CD4-positive, CD25-positive, alpha-beta regulatory T cell (primary cell): ENCODE data around the gene ASIC2. TPM values are rescaled to one million over a fixed set of nuclear protein-coding genes. Genes with fewer than 3 reads are reported as not detected.

Experiments
- ATAC-seq, 2 donors: fragments of 150-1000 bp; cut with Tn5 transposase; one replicate each; pipeline ENCODE4 v1.10.0; 2021; ENCODE audit warnings: low read depth in 2 of 2, moderate number of reproducible peaks in 2 of 2, moderate library complexity in 1 of 2
- DNase-seq, 3 donors: peaks; one replicate each; pipeline versions ENCODE4 v3.0.0 to v3.0.0-alpha.2; 2012 to 2022; ENCODE audit warnings: mixed read lengths in 1 of 3
- H3K27ac ChIP-seq: one replicate; pipeline ENCODE4 v1.7.0; 2013; ENCODE audit warnings: mild to moderate bottlenecking, low read length; ENCODE audit not compliant: insufficient read depth, poor library complexity, severe bottlenecking
- H3K27me3 ChIP-seq: one replicate; pipeline ENCODE4 v1.7.0; 2013; ENCODE audit warnings: low read length; ENCODE audit not compliant: control insufficient read depth, insufficient read depth
- H3K36me3 ChIP-seq: one replicate; pipeline ENCODE4 v1.7.0; 2013; ENCODE audit warnings: mild to moderate bottlenecking, low read length, moderate library complexity; ENCODE audit not compliant: control insufficient read depth, insufficient read depth
- H3K4me1 ChIP-seq: 2 replicates; pipeline ENCODE4 v1.7.0; 2013; ENCODE audit warnings: mild to moderate bottlenecking, low read length; ENCODE audit not compliant: insufficient read depth, control insufficient read depth, poor library complexity, severe bottlenecking
- H3K4me3 ChIP-seq: one replicate; pipeline ENCODE4 v1.7.0; 2013; ENCODE audit warnings: low read depth, mild to moderate bottlenecking, low read length, moderate library complexity
- H3K9me3 ChIP-seq, 2 experiments: 1 replicate in 1 of 2; 2 replicates in 1 of 2; pipeline ENCODE4 v1.7.0; 2013; ENCODE audit warnings: low read length in 2 of 2, mild to moderate bottlenecking in 1 of 2, moderate library complexity in 1 of 2; ENCODE audit not compliant: control insufficient read depth in 2 of 2
- H3K27ac Mint-ChIP-seq, 3 donors: one replicate each; pipeline ENCODE4 v1.8.0; 2020 to 2022; ENCODE audit warnings: mild to moderate bottlenecking in 3 of 3, mixed read lengths in 3 of 3, moderate library complexity in 2 of 3
- H3K27me3 Mint-ChIP-seq: one replicate; pipeline ENCODE4 v1.8.0; 2022; ENCODE audit warnings: mild to moderate bottlenecking, mixed read lengths
- H3K36me3 Mint-ChIP-seq: one replicate; pipeline ENCODE4 v1.8.0; 2020; ENCODE audit warnings: mixed read lengths
- H3K4me1 Mint-ChIP-seq, 4 donors: one replicate each; pipeline ENCODE4 v1.8.0; 2020 to 2022; ENCODE audit warnings: mixed read lengths in 4 of 4, mild to moderate bottlenecking in 1 of 4
- H3K4me3 Mint-ChIP-seq, 4 donors: one replicate each; pipeline ENCODE4 v1.8.0; 2020 to 2022; ENCODE audit warnings: mild to moderate bottlenecking in 4 of 4, mixed read lengths in 4 of 4, moderate library complexity in 3 of 4
- H3K9me3 Mint-ChIP-seq, 7 donors: one replicate each; pipeline ENCODE4 v1.8.0; 2020 to 2022; ENCODE audit warnings: mixed read lengths in 7 of 7, mild to moderate bottlenecking in 3 of 7, moderate library complexity in 2 of 7
- polyA plus RNA-seq, 4 donors: library from polyadenylated mRNA; unstranded; fragments of 300-500 nt; fragmentation: Illumina TruSeq; gene quantifications; one replicate each; pipeline ENCODE4 v1.2.3, GENCODE V29; 2021
- total RNA-seq: library from RNA; stranded (reverse); gene quantifications from one replicate; pipeline ENCODE4 v1.2.3, GENCODE V29; 2022

The ASIC2 gene
- total and polyA plus RNA-seq, 5 donors from 2014 or later = not detected

DNA sequence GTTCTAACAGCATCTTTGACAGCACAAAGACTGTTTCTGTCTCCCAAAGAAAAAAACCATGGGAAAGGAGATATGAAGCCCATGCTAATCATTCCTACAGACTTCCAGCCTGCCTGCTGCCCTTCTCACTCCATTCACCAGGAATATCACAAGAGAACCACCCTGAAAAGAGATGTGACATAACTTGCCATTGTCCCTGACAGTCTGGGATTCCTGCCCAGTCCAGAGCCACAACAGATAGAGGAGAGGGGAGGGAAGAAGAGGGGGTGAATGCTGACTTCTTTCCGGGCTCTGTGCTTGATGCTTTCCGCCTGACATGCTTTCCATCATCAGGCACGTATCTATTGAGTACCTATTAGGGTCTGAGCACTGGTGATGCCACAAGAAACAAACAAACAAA is 31.6 kb upstream of the ASIC2 start:
- DNase-seq (no peak), ATAC-seq (no peak)
- Histone ChIP-seq H3K27me3 (no peaks in the 10 kb centered on the region), H3K36me3 (no peaks in the 10 kb centered on the region), H3K4me1 (no peaks in the 10 kb centered on the region), H3K4me3 (no peak overlapping the region), H3K27ac (no peak overlapping the region), H3K9me3 (no peaks in the 10 kb centered on the region)
- no peak overlapping the region for H3K27ac Mint-ChIP-seq
- peaks cover 5% of the 10 kb centered on the region for H3K27me3 Mint-ChIP-seq
- H3K4me3 Mint-ChIP-seq = no peak overlapping the region
- no peaks in the 10 kb centered on the region for H3K4me1 Mint-ChIP-seq
- H3K9me3 Mint-ChIP-seq = peaks cover 0 to 8% (median 0%) of the 10 kb centered on the region in 7 donors
- H3K36me3 Mint-ChIP-seq = no peaks in the 10 kb centered on the region

DNA sequence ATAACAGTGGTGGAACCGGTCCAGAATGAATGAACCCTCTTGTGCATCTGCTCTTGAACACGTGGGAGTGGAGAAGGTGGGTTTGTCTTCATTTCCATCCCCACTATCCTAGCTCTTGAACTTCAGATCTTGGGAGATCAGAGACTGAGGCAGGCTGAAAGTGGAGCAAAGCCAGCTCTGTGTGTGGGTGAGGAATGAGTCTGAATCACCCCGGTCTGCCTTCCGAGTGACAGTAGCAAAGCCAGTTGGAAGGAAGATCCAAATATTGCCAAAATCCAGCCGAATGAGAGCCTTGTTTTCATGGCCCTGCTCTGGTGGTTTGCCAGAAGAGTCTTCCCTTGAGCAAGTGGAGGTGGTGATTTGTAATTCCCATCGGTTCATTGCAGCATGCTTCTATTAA is 29.0 kb upstream of the ASIC2 start:
- Mint-ChIP-seq H3K9me3 (peaks cover 0 to 2% (median 0%) of the 10 kb centered on the region in 7 donors), H3K4me1 (no peaks in the 10 kb centered on the region), H3K4me3 (no peak overlapping the region), H3K36me3 (no peaks in the 10 kb centered on the region), H3K27ac (no peak overlapping the region), H3K27me3 (peaks cover 5% of the 10 kb centered on the region)
- Histone ChIP-seq H3K9me3 (no peaks in the 10 kb centered on the region), H3K36me3 (no peaks in the 10 kb centered on the region), H3K27me3 (no peaks in the 10 kb centered on the region), H3K27ac (no peak overlapping the region), H3K4me1 (no peaks in the 10 kb centered on the region), H3K4me3 (no peak overlapping the region)
- DNase-seq = no peak
- no peak for ATAC-seq

DNA sequence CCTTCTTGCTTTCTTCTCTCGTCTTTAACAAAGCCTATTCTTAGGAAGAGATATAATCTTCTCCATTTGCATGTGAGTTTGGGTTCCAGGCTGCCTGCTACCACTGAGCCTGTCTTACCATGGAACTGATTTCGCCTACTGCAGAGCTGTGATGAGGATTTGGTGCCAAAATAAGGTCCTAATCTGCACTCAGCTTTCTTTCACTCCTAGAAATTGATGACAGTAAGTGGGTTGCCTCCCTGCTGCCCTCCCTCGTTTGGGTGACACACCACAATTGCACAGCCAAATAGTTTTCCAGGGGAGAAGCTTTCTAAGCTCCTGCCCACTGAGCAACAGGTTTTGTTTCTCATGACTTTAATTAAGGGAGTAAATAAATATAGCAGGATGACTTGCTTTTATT is 25.1 kb upstream of the ASIC2 start:
- H3K36me3 Mint-ChIP-seq = no peaks in the 10 kb centered on the region

DNA sequence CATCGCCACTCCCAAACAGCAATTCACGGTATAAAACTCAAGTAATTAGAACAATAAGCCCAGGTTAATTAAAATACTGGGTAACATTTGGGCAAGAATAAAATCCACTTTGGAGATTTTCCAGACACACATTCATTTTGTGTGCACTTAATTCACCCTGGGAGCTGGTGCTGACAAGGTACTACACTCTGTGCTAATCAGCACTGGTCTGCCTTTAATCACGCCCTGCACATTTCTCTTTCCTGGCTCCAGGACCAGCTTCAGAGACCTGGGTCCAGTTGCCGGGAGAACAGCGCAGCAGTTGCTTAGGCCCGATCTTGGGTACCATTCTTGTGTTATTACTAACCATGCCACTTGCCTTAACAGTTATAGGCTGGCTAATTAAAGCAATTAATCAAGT is 23.7 kb upstream of the ASIC2 start:
- Histone ChIP-seq H3K27ac (no peak overlapping the region), H3K27me3 (no peaks in the 10 kb centered on the region), H3K36me3 (no peaks in the 10 kb centered on the region), H3K4me3 (no peak overlapping the region), H3K4me1 (no peaks in the 10 kb centered on the region), H3K9me3 (no peaks in the 10 kb centered on the region)
- DNase-seq = no peak
- Mint-ChIP-seq H3K9me3 (peaks cover 0 to 2% (median 0%) of the 10 kb centered on the region in 7 donors), H3K36me3 (no peaks in the 10 kb centered on the region), H3K27me3 (no peaks in the 10 kb centered on the region), H3K4me3 (no peak overlapping the region), H3K27ac (no peak overlapping the region), H3K4me1 (peaks cover 0 to 2% (median 0%) of the 10 kb centered on the region in 4 donors)
- no peak for ATAC-seq

More for the DNA sequence above, 25.1 kb upstream of the ASIC2 start:
- peaks cover 0 to 2% (median 0%) of the 10 kb centered on the region in 7 donors for H3K9me3 Mint-ChIP-seq
- Histone ChIP-seq H3K4me1 (no peaks in the 10 kb centered on the region), H3K27me3 (no peaks in the 10 kb centered on the region), H3K36me3 (no peaks in the 10 kb centered on the region), H3K9me3 (no peaks in the 10 kb centered on the region), H3K4me3 (no peak overlapping the region), H3K27ac (no peak overlapping the region)
- peaks cover 0 to 2% (median 0%) of the 10 kb centered on the region in 4 donors for H3K4me1 Mint-ChIP-seq
- H3K4me3 Mint-ChIP-seq = no peak overlapping the region
- no peak overlapping the region for H3K27ac Mint-ChIP-seq
- no peaks in the 10 kb centered on the region for H3K27me3 Mint-ChIP-seq
- DNase-seq = no peak
- no peak for ATAC-seq

DNA sequence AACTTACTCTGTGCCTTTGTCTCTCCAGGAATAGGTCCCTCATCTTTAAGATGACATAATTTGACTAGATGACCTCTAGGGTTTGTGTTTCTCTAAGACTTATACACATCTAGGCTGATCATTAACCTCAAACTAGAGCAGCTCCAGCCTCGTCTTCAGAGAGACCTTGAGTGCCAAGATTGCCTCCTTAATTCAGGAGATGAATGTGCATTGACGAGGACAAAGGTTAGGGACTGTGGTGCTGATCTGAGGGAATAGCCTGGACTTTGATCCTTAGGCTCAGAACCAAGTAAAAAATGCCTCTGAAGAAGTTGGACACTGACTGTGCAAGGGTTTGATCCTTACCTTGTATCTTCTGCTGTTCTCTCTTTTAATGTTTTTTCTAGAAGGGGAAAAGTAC is 17.2 kb upstream of the ASIC2 start:
- Histone ChIP-seq H3K9me3 (no peaks in the 10 kb centered on the region), H3K4me3 (no peak overlapping the region), H3K27ac (no peak overlapping the region), H3K4me1 (no peaks in the 10 kb centered on the region), H3K36me3 (no peaks in the 10 kb centered on the region), H3K27me3 (peaks cover 3% of the 10 kb centered on the region)
- Mint-ChIP-seq H3K4me1 (peaks cover 0 to 2% (median 0%) of the 10 kb centered on the region in 4 donors), H3K4me3 (no peak overlapping the region), H3K36me3 (no peaks in the 10 kb centered on the region), H3K27ac (no peak overlapping the region), H3K9me3 (peaks cover 0 to 4% (median 0%) of the 10 kb centered on the region in 7 donors), H3K27me3 (peaks cover 4% of the 10 kb centered on the region)
- no peak for ATAC-seq
- no peak for DNase-seq

DNA sequence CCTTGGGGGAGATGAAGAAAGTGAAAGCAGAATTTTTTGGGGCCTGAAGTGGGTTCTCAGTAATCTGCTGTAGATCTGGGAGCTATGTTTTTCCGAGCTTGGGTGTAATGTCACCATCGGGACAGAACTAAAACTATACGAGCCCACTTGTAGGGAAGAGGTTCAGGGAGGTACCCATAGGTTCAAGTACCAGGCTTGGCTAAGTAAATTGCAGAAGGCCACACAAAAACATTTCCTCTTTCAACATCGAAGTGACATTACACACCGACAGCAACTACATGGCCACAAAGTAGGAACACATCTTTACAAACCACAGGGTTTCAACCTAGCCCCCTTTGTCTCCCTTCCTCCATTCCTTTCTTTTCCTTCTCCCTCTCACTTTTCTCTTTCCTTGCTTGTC is 10.2 kb upstream of the ASIC2 start:
- Histone ChIP-seq H3K4me1 (no peaks in the 10 kb centered on the region), H3K4me3 (no peak overlapping the region), H3K27ac (no peak overlapping the region), H3K36me3 (no peaks in the 10 kb centered on the region), H3K9me3 (no peaks in the 10 kb centered on the region), H3K27me3 (no peaks in the 10 kb centered on the region)
- ATAC-seq (no peak), DNase-seq (no peak)
- peaks cover 5% of the 10 kb centered on the region for H3K27me3 Mint-ChIP-seq
- H3K4me1 Mint-ChIP-seq = peaks cover 0 to 4% (median 0%) of the 10 kb centered on the region in 4 donors
- H3K4me3 Mint-ChIP-seq = no peak overlapping the region
- H3K27ac Mint-ChIP-seq = no peak overlapping the region
- H3K36me3 Mint-ChIP-seq = no peaks in the 10 kb centered on the region
- peaks cover 0 to 7% (median 0%) of the 10 kb centered on the region in 7 donors for H3K9me3 Mint-ChIP-seq

DNA sequence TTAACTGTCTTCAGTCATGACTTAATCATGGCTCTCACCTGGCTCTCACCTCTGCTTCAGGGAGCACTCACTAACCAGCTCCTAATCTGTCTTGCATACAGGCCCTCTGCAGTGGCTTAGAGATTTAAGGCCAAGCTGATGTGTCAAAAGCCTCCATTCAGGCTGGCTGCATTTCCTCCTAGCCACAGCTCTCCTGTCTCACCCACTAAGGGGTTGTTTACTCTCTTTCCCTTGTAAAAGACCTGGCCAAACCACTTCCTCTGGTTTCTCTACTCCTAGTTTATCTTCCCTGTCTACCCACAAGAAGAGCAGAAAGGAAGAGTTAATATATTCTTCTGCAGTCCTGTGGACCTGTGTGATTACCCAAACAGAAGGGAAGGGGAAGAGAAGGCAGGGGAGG is 9.3 kb upstream of the ASIC2 start:
- no peak overlapping the region for H3K4me3 Mint-ChIP-seq
- no peaks in the 10 kb centered on the region for H3K4me1 ChIP-seq
- H3K27me3 Mint-ChIP-seq = peaks cover 5% of the 10 kb centered on the region
- H3K27ac ChIP-seq = no peak overlapping the region
- H3K36me3 ChIP-seq = no peaks in the 10 kb centered on the region
- ATAC-seq = no peak
- no peaks in the 10 kb centered on the region for H3K27me3 ChIP-seq
- no peak for DNase-seq
- H3K27ac Mint-ChIP-seq = no peak overlapping the region
- H3K36me3 Mint-ChIP-seq = no peaks in the 10 kb centered on the region
- no peak overlapping the region for H3K4me3 ChIP-seq
- H3K9me3 ChIP-seq = no peaks in the 10 kb centered on the region
- peaks cover 0 to 7% (median 0%) of the 10 kb centered on the region in 7 donors for H3K9me3 Mint-ChIP-seq
- peaks cover 0 to 4% (median 0%) of the 10 kb centered on the region in 4 donors for H3K4me1 Mint-ChIP-seq

DNA sequence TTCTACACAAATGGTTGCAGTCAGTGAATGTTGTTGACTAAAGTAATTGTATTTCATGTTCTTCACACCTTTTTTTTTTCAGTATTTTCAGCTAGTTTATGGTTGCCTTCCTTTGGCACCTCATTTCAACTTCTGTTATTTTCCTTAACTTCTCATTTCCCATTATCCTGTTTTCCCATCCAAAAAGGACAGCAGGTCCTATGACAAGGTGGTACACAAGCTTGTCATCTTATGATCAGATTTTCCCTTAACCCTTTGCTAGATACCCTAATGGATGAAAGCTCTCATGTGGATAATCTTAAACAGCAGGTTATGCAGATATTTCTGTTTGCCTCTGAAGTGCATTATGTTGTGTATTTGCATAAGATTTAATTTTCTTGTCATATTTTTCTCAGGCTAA is 7.1 kb upstream of the ASIC2 start:
- DNase-seq = no peak
- Histone ChIP-seq H3K4me3 (no peak overlapping the region), H3K4me1 (no peaks in the 10 kb centered on the region), H3K9me3 (no peaks in the 10 kb centered on the region), H3K36me3 (no peaks in the 10 kb centered on the region), H3K27me3 (peaks cover 3% of the 10 kb centered on the region), H3K27ac (no peak overlapping the region)
- Mint-ChIP-seq H3K4me3 (no peak overlapping the region), H3K9me3 (peaks cover 0 to 7% (median 0%) of the 10 kb centered on the region in 7 donors), H3K27ac (no peak overlapping the region), H3K36me3 (no peaks in the 10 kb centered on the region), H3K27me3 (peaks cover 9% of the 10 kb centered on the region), H3K4me1 (peaks cover 0 to 4% (median 0%) of the 10 kb centered on the region in 4 donors)
- ATAC-seq = no peak
